Naive thymus-derived CD4-positive, alpha-beta T cell (primary cell): ENCODE results near the gene ANKLE2. TPM values are rescaled to one million over a fixed set of nuclear protein-coding genes. Genes with fewer than 3 reads are reported as not detected.

Experiments used
- ATAC-seq: fragments of 150-1000 bp; cut with Tn5 transposase; 2 replicates; pipeline ENCODE4 v1.10.0; 2021; ENCODE audit warnings: mild to moderate bottlenecking, moderate library complexity
- CTCF ChIA-PET: fragments of 350-600 bp; sonication (Branson Sonifier 250); formaldehyde crosslinking; loops from one replicate; lab custom pipeline; 2021; ENCODE audit warnings: antibody characterized with exemption; lab: Charles Lee
- POLR2A ChIA-PET: fragments of 350-600 bp; sonication (Branson Sonifier 250); formaldehyde crosslinking; loops from one replicate; lab custom pipeline; 2021; ENCODE audit warnings: antibody characterized with exemption, inconsistent platforms; lab: Charles Lee
- DNase-seq, 9 donors: peaks; one replicate each; pipeline versions ENCODE4 v3.0.0 to v3.0.0-alpha.2; 2020 to 2022; ENCODE audit warnings: mixed read lengths in 1 of 9
- H3K27ac ChIP-seq: one replicate; pipeline ENCODE4 v1.7.0; 2013; ENCODE audit warnings: mild to moderate bottlenecking, low read depth, low read length, moderate library complexity
- H3K27me3 ChIP-seq, 2 donors: one replicate each; pipeline ENCODE4 v1.7.0; 2013; ENCODE audit warnings: low read length in 2 of 2, mild to moderate bottlenecking in 2 of 2, moderate library complexity in 2 of 2; ENCODE audit not compliant: control insufficient read depth in 2 of 2, insufficient read depth in 2 of 2
- H3K36me3 ChIP-seq, 3 experiments: 1 replicate in 2 of 3; 2 replicates in 1 of 3; pipeline ENCODE4 v1.7.0; 2013; ENCODE audit warnings: low read length in 3 of 3, mild to moderate bottlenecking in 3 of 3, moderate library complexity in 1 of 3; ENCODE audit not compliant: insufficient read depth in 3 of 3, control insufficient read depth in 2 of 3
- H3K4me1 ChIP-seq, 2 donors: one replicate each; pipeline ENCODE4 v1.7.0; 2013; ENCODE audit warnings: low read length in 2 of 2, mild to moderate bottlenecking in 2 of 2, moderate library complexity in 1 of 2; ENCODE audit not compliant: control insufficient read depth in 2 of 2, insufficient read depth in 2 of 2
- H3K4me3 ChIP-seq: 2 replicates; pipeline ENCODE4 v1.7.0; 2013; ENCODE audit warnings: mild to moderate bottlenecking, low read length
- H3K9me3 ChIP-seq, 3 experiments: 1 replicate in 2 of 3; 2 replicates in 1 of 3; pipeline ENCODE4 v1.7.0; 2013; ENCODE audit warnings: low read length in 3 of 3; ENCODE audit not compliant: control insufficient read depth in 2 of 3
- H3K27ac Mint-ChIP-seq, 9 donors: one replicate each; pipeline ENCODE4 v1.8.0; 2020 to 2022; ENCODE audit warnings: mixed read lengths in 9 of 9, mild to moderate bottlenecking in 8 of 9, moderate library complexity in 5 of 9, inconsistent platforms in 2 of 9
- H3K27me3 Mint-ChIP-seq, 5 donors: one replicate each; pipeline ENCODE4 v1.8.0; 2021 to 2022; ENCODE audit warnings: mixed read lengths in 5 of 5, mild to moderate bottlenecking in 1 of 5
- H3K36me3 Mint-ChIP-seq, 5 donors: one replicate each; pipeline ENCODE4 v1.8.0; 2020 to 2022; ENCODE audit warnings: mixed read lengths in 5 of 5, mild to moderate bottlenecking in 3 of 5, inconsistent platforms in 1 of 5
- H3K4me1 Mint-ChIP-seq, 7 donors: one replicate each; pipeline ENCODE4 v1.8.0; 2020 to 2022; ENCODE audit warnings: mixed read lengths in 7 of 7, mild to moderate bottlenecking in 3 of 7, inconsistent platforms in 1 of 7
- H3K4me3 Mint-ChIP-seq, 10 donors: one replicate each; pipeline ENCODE4 v1.8.0; 2020 to 2022; ENCODE audit warnings: mild to moderate bottlenecking in 10 of 10, mixed read lengths in 10 of 10, moderate library complexity in 6 of 10, inconsistent platforms in 2 of 10
- H3K9me3 Mint-ChIP-seq, 11 donors: one replicate each; pipeline ENCODE4 v1.8.0; 2020 to 2022; ENCODE audit warnings: mixed read lengths in 11 of 11, mild to moderate bottlenecking in 4 of 11, inconsistent platforms in 1 of 11, moderate library complexity in 1 of 11
- intact Hi-C, 2 donors: fragments of 100-400 bp; cut with micrococcal nuclease; formaldehyde crosslinking; loops; one replicate each; pipeline ENCODE4 v1.15.1; 2023
- polyA plus RNA-seq, 2 donors: library from polyadenylated mRNA; unstranded; fragments of 300-500 nt; fragmentation: Illumina TruSeq; gene quantifications; one replicate each; pipeline ENCODE4 v1.2.3, GENCODE V29; 2021
- total RNA-seq, 6 experiments: library from RNA in 5 of 6; stranded (reverse) in 5 of 6; gene quantifications; 1 replicate in 5 of 6; 2 replicates in 1 of 6; pipeline ENCODE4 v1.2.3 and lab custom pipeline; 2021 to 2026

Gene ANKLE2
- total and polyA plus RNA-seq, 7 experiments from 2014 or later, result 21.5 to 95.5 (median 78.9) TPM

DNA sequence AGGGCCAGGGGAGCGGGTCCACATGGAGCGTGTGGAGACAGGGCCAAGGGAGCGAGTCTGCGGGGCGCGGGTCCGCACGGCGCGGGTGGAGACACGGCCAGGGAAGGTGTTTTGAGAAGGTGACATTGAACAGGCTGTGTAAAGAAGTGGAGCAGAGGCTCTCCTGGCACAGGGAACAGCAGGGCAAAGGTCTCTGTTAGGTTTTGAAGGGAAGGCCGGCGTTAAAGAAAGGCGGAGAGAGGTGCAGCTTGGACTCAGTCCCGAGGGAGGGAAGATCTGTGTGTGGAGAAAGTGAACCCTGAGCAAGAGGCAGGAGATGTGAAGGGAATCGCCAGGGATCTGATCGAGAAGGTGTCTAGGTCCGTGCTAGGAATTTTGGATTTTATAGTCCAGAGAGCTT lies 72.4 kb downstream of the ANKLE2 start:
- Histone ChIP-seq H3K9me3 (no peaks in the 10 kb centered on the region), H3K27me3 (no peaks in the 10 kb centered on the region), H3K36me3 (no peaks in the 10 kb centered on the region), H3K27ac (no peak overlapping the region), H3K4me3 (no peak overlapping the region), H3K4me1 (peaks cover 4 to 14% of the 10 kb centered on the region in 2 donors)
- Mint-ChIP-seq H3K4me1 (peaks cover 0 to 26% (median 21%) of the 10 kb centered on the region in 7 donors), H3K27me3 (no peaks in the 10 kb centered on the region), H3K9me3 (no peaks in the 10 kb centered on the region), H3K4me3 (peak overlapping the region; percentile 6 to 84 (median 64)), H3K36me3 (peaks cover 0 to 13% (median 0%) of the 10 kb centered on the region in 5 donors), H3K27ac (peak overlapping the region in 4 of 9 donors; percentile 5 to 64 (median 46))
- intact Hi-C loops, result loop anchor here (5.0 to 10.0 kb wide), 3 partner anchors 33 to 604 kb away; no protein-coding TSS in a partner anchor
- POLR2A ChIA-PET, result no interaction called here
- DNase-seq (no peak), ATAC-seq (no peak)
- CTCF ChIA-PET, result no interaction called here

DNA sequence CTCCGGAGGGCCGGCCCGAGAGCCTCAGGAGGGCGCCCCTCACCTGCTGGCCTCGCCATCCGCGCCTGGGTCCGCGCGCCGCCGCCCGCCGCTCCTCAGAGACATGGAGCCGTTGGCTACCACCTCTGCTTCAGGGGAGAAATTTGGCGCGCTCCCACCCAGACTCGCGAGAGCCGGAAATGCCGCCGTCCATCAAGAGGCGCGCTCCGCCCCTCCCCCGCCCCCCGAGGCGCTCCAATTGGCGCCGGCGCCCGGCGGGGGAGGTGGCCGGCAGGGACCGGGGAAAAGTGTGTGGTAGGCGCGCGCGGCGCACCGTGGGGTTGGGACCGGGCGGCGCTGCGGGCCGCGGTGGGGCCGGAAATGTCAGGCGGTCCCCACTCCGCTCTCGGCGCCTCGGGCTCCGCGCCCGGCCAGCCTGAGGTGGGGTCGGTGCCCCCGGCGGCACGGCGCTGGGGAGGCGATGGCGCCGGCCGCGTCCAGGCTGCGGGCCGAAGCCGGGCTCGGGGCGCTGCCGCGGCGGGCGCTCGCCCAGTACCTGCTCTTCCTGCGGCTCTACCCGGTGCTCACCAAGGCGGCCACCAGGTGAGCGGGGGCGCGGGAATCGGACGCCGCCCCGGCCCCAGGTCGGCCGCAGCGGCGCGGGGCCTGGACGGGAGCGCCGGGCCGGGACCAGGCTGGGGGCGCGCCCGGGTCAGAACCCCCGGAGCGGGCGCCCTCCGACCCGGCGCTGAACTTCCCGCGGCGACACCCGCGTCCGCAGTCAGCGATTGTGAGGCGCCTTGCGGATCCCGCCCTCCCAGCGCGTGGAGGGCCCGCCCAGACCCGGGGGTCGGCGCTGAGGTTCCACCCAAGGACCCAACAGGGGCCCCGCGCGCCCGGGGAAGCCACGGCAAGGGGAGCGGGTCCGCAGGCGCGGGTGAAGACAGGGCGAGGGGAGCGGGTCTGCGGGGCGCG lies 74.1 kb downstream of the ANKLE2 start, which contains the start of the genes POLE and PXMP2:
TSS of gene POLE (minus strand) at position 132 of the 954 bp plus-strand sequence. CDS start at position 105, 27 bp downstream.
TSS of gene PXMP2 (plus strand) at position 377 of the 954 bp plus-strand sequence. CDS start at position 461, 84 bp downstream.
- H3K9me3 Mint-ChIP-seq, result no peaks in the 10 kb centered on the region
- H3K27me3 ChIP-seq, result no peaks in the 10 kb centered on the region
- DNase-seq (peak; percentile 85 to 94 (median 89)), ATAC-seq (peak; percentile 98)
- H3K4me3 Mint-ChIP-seq, result peak within 1 kb of the TSS; percentile 65 to 89 (median 84)
- peaks cover 0 to 13% (median 4%) of the 10 kb centered on the region in 5 donors for H3K36me3 Mint-ChIP-seq
- H3K4me1 ChIP-seq, result peaks cover 4 to 14% of the 10 kb centered on the region in 2 donors
- ChIA-PET CTCF (no interaction called here), POLR2A (no interaction called here)
- peak within 1 kb of the TSS; percentile 47 for H3K4me3 ChIP-seq
- H3K27ac Mint-ChIP-seq, result peak within 1 kb of the TSS in 3 of 9 donors; percentile 45 to 92 (median 87)
- H3K9me3 ChIP-seq, result no peaks in the 10 kb centered on the region
- peak within 1 kb of the TSS; percentile 58 for H3K27ac ChIP-seq
- peaks cover 0 to 31% (median 22%) of the 10 kb centered on the region in 7 donors for H3K4me1 Mint-ChIP-seq
- no peaks in the 10 kb centered on the region for H3K36me3 ChIP-seq
- H3K27me3 Mint-ChIP-seq, result no peaks in the 10 kb centered on the region
- intact Hi-C loops, result loop anchor here (1.0 to 10.0 kb wide), 9 partner anchors 23 to 603 kb away; partner anchors contain the start of genes PGAM5 (in 2 of the 2), CHFR (in 1 of the 2) and ZNF26 (in 1 of the 2)

DNA sequence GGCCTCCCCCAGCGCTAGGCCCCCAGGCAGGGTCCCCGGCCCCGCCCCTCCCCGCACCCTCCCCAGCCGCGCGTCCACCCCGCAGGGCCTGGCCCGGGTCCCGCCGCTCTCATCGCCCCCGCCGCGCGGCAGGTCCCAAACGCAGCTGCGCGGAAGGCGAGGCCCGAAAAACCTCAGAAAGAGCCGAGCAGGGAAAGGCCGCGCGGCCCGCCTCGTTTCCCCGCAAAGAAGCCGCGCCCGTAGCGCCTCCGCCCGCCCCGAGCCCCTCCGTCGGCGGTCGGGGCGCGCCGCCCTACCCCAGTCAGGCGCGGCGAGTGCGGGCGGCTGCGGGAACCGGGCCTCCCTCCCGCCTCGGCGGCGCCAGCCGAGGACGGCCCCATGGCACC lies 74.8 kb downstream of the ANKLE2 start:
- intact Hi-C loops, result loop anchor here (1.0 to 10.0 kb wide), 9 partner anchors 23 to 602 kb away; partner anchors contain the start of genes PGAM5 (in 2 of the 2), CHFR (in 1 of the 2) and ZNF26 (in 1 of the 2)
- Histone ChIP-seq H3K27me3 (no peaks in the 10 kb centered on the region), H3K36me3 (no peaks in the 10 kb centered on the region), H3K27ac (peak overlapping the region; percentile 58), H3K4me1 (peaks cover 4 to 14% of the 10 kb centered on the region in 2 donors), H3K4me3 (peak overlapping the region; percentile 47), H3K9me3 (no peaks in the 10 kb centered on the region)
- peaks cover 0 to 12% (median 4%) of the 10 kb centered on the region in 5 donors for H3K36me3 Mint-ChIP-seq
- DNase-seq (no peak), ATAC-seq (no peak)
- peak overlapping the region in 2 of 9 donors; percentile 33 to 45 for H3K27ac Mint-ChIP-seq
- H3K27me3 Mint-ChIP-seq, result no peaks in the 10 kb centered on the region
- peak overlapping the region; percentile 36 to 88 (median 80) for H3K4me3 Mint-ChIP-seq
- ChIA-PET CTCF (no interaction called here), POLR2A (interaction anchor here (0.7 kb wide), 1 partner anchor 10 kb away, joined by 3 read pairs; no protein-coding TSS in a partner anchor)
- H3K9me3 Mint-ChIP-seq, result no peaks in the 10 kb centered on the region
- H3K4me1 Mint-ChIP-seq, result peaks cover 0 to 31% (median 22%) of the 10 kb centered on the region in 7 donors

DNA sequence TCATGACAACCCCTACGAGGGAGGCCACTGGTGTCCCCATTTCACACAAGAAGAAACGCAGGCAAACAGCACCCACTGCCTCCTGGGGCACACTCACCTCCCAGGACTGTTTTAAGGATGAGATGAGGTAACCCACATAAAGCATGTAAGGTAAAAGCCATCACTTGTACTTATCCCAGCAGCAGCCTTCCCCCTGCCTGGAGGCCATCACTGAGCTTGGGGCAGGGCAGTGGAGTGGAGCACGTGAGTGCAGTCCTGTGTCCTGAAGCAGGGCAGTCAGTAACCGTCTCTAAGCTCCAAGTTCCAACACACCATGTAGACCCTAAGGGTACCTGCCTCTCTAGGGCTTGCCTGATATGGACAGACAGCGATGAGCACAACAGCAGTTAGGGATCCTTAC lies 76.2 kb downstream of the ANKLE2 start:
- ATAC-seq (no peak), DNase-seq (no peak)
- Mint-ChIP-seq H3K9me3 (no peaks in the 10 kb centered on the region), H3K4me3 (peak overlapping the region; percentile 65 to 88 (median 74)), H3K4me1 (peaks cover 5 to 36% (median 26%) of the 10 kb centered on the region in 7 donors), H3K36me3 (peaks cover 0 to 8% (median 4%) of the 10 kb centered on the region in 5 donors), H3K27me3 (no peaks in the 10 kb centered on the region), H3K27ac (peak overlapping the region in 3 of 9 donors; percentile 4 to 74 (median 29))
- intact Hi-C loops, result loop anchor here (5.0 to 10.0 kb wide), 3 partner anchors 37 to 601 kb away; no protein-coding TSS in a partner anchor
- Histone ChIP-seq H3K4me1 (peaks cover 4 to 14% of the 10 kb centered on the region in 2 donors), H3K27me3 (no peaks in the 10 kb centered on the region), H3K27ac (no peak overlapping the region), H3K9me3 (no peaks in the 10 kb centered on the region), H3K4me3 (no peak overlapping the region), H3K36me3 (peaks cover 0 to 4% (median 0%) of the 10 kb centered on the region in 3 experiments)
- CTCF ChIA-PET, result interaction anchor here (0.8 to 1.4 kb wide), 2 partner anchors 8 to 147 kb away, joined by 4 to 6 read pairs; no protein-coding TSS in a partner anchor
- POLR2A ChIA-PET, result interaction anchor here (0.7 kb wide), 1 partner anchor 25 kb away, joined by 3 read pairs; the partner anchor contains the start of gene PGAM5

GRCh38 chr12:132677492-132677891 lies 84.1 kb downstream of the ANKLE2 start:
- no peak overlapping the region for H3K4me3 Mint-ChIP-seq
- DNase-seq (no peak), ATAC-seq (no peak)
- ChIA-PET POLR2A (no interaction called here), CTCF (interaction anchor here (0.6 kb wide), 1 partner anchor 15 kb away, joined by 3 read pairs; no protein-coding TSS in a partner anchor)
- Histone ChIP-seq H3K27ac (no peak overlapping the region), H3K36me3 (peaks cover 9 to 78% (median 9%) of the 10 kb centered on the region in 3 experiments), H3K4me1 (no peaks in the 10 kb centered on the region), H3K9me3 (no peaks in the 10 kb centered on the region), H3K27me3 (no peaks in the 10 kb centered on the region), H3K4me3 (no peak overlapping the region)
- no peaks in the 10 kb centered on the region for H3K9me3 Mint-ChIP-seq
- intact Hi-C loops, result no loop called here
- no peaks in the 10 kb centered on the region for H3K27me3 Mint-ChIP-seq
- H3K27ac Mint-ChIP-seq, result no peak overlapping the region
- peaks cover 0 to 11% (median 7%) of the 10 kb centered on the region in 7 donors for H3K4me1 Mint-ChIP-seq
- peaks cover 14 to 45% (median 29%) of the 10 kb centered on the region in 5 donors for H3K36me3 Mint-ChIP-seq
